ENCODE results near the gene RNASEH1. TPM values are rescaled to one million over a fixed set of nuclear protein-coding genes. Genes with fewer than 3 reads are reported as not detected.
A peak's percentile ranks its signal among the peaks of the same experiment; 100 is the strongest.

Gene RNASEH1
- total RNA-seq, 2 donors from 2014 or later: 19.1 to 31.5 TPM

DNA sequence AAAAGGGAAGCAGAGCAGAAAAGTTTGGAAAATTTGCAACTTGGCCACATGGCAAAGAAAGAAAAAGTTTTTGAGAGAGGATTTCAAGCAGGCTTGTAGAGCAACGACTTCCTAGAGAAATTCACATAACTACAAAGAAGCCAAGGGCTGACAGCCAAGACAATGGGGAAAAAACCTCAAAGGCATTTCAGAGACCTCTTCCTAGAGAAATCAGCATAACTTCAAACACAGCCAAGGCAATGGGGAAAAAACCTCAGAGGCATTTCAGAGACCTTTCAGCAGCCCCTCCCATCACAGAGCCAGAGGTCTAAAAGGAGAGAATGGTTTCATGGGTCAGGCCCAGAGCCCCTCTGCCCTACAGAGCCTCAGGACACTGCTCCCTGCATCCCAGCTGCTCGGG is 46.0 kb downstream of the RNASEH1 start:
- Histone ChIP-seq H3K36me3 (peaks cover 0 to 14% of the 10 kb centered on the region in 2 donors), H3K27me3 (replicated peaks; ENCODE audit: insufficient read depth) (no peaks in the 10 kb centered on the region), H3K4me3 (no peak overlapping the region), H3K27ac (no peak overlapping the region), H3K9me3 (no peaks in the 10 kb centered on the region), H3K4me1 (replicated peaks) (no peaks in the 10 kb centered on the region)
- WGBS: 65% methylated on average over 2 of the region's 2 CpGs
- intact Hi-C loops (cut with DNase I): no loop called here
- TF ChIP-seq POLR2A (IDR thresholded peaks at IDR 0.05) (no peak), CTCF (IDR thresholded peaks at IDR 0.05) (no peak), POLR2AphosphoS5 (IDR thresholded peaks at IDR 0.05) (no peak)
- DNase-seq (ENCODE audit: low spot score): no peak

- DNase-seq (ENCODE audit: low spot score): no peak
- H3K4me3 ChIP-seq: no peak overlapping the region
- H3K36me3 ChIP-seq: peaks cover 0 to 2% of the 10 kb centered on the region in 2 donors
- no peak for TF ChIP-seq POLR2A (IDR thresholded peaks at IDR 0.05)
- no peak for TF ChIP-seq POLR2AphosphoS5 (IDR thresholded peaks at IDR 0.05)
- no peak for TF ChIP-seq CTCF (IDR thresholded peaks at IDR 0.05)
- peak overlapping the region in 1 of 2 donors; percentile 6 for H3K27ac ChIP-seq
- no peaks in the 10 kb centered on the region for H3K27me3 ChIP-seq (replicated peaks; ENCODE audit: insufficient read depth)
- H3K4me1 ChIP-seq (replicated peaks): no peaks in the 10 kb centered on the region
- no peaks in the 10 kb centered on the region for H3K9me3 ChIP-seq
- intact Hi-C loops (cut with DNase I): no loop called here
- 65% methylated on average over 4 of the region's 4 CpGs for WGBS
These were observed 52.4 kb downstream of the RNASEH1 start for GRCh38 chr2:3505771-3506170.

- H3K36me3 ChIP-seq: peaks cover 2 to 8% of the 10 kb centered on the region in 2 donors
- H3K27ac ChIP-seq: no peak overlapping the region
- no peak for DNase-seq (ENCODE audit: low spot score)
- intact Hi-C loops (cut with DNase I): no loop called here
- WGBS: 75% methylated on average over 5 of the region's 5 CpGs
- no peaks in the 10 kb centered on the region for H3K9me3 ChIP-seq
- H3K4me3 ChIP-seq: no peak overlapping the region
- no peaks in the 10 kb centered on the region for H3K4me1 ChIP-seq (replicated peaks)
- H3K27me3 ChIP-seq (replicated peaks; ENCODE audit: insufficient read depth): no peaks in the 10 kb centered on the region
- TF ChIP-seq POLR2AphosphoS5 (IDR thresholded peaks at IDR 0.05) (no peak), POLR2A (IDR thresholded peaks at IDR 0.05) (no peak)
These were observed 53.4 kb downstream of the RNASEH1 start for GRCh38 chr2:3504741-3505140.

- no peak for DNase-seq (ENCODE audit: low spot score)
- Histone ChIP-seq H3K4me3 (no peak overlapping the region), H3K27ac (no peak overlapping the region), H3K9me3 (no peaks in the 10 kb centered on the region), H3K27me3 (replicated peaks; ENCODE audit: insufficient read depth) (no peaks in the 10 kb centered on the region), H3K36me3 (peaks cover 2 to 8% of the 10 kb centered on the region in 2 donors), H3K4me1 (replicated peaks) (no peaks in the 10 kb centered on the region)
- intact Hi-C loops (cut with DNase I): no loop called here
- no peak for TF ChIP-seq POLR2A (IDR thresholded peaks at IDR 0.05)
- no peak for TF ChIP-seq CTCF (IDR thresholded peaks at IDR 0.05)
- no peak for TF ChIP-seq POLR2AphosphoS5 (IDR thresholded peaks at IDR 0.05)
- 88% methylated on average over 13 of the region's 13 CpGs for WGBS
These were observed 54.6 kb downstream of the RNASEH1 start for GRCh38 chr2:3503483-3503882.

DNA sequence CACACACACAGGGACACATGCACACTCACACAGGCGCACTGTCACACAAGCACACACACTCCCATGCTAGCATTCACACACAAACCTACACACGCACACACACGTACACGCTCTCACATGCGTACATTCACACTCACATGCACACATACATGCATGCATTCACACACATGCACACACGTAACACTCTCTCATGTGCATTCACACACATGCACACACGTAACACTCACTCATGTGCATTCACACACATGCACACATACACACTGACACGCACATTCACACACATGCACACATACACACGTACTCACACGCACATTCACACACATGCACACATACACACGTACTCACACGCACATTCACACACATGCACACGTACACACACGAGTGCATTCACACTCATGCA is 55.1 kb downstream of the RNASEH1 start:
- H3K27ac ChIP-seq: no peak overlapping the region
- no peak for DNase-seq (ENCODE audit: low spot score)
- peaks cover 2 to 8% of the 10 kb centered on the region in 2 donors for H3K36me3 ChIP-seq
- no peak for TF ChIP-seq POLR2AphosphoS5 (IDR thresholded peaks at IDR 0.05)
- TF ChIP-seq POLR2A (IDR thresholded peaks at IDR 0.05): no peak
- TF ChIP-seq CTCF (IDR thresholded peaks at IDR 0.05): no peak
- WGBS: 94% methylated on average over 14 of the region's 14 CpGs
- intact Hi-C loops (cut with DNase I): no loop called here
- H3K9me3 ChIP-seq: no peaks in the 10 kb centered on the region
- no peak overlapping the region for H3K4me3 ChIP-seq
- H3K27me3 ChIP-seq (replicated peaks; ENCODE audit: insufficient read depth): no peaks in the 10 kb centered on the region
- no peaks in the 10 kb centered on the region for H3K4me1 ChIP-seq (replicated peaks)
